H1 (cell line): ENCODE data around the gene EIF2B2. TPM values are rescaled to one million over a fixed set of nuclear protein-coding genes. Genes with fewer than 3 reads are reported as not detected.
A peak's percentile ranks its signal among the peaks of the same experiment; 100 is the strongest.

Source experiments
- CTCF ChIA-PET: fragments of 300-600 bp; sonication (Branson Sonifier 250); formaldehyde crosslinking; loops from one replicate; lab custom pipeline; 2021; ENCODE audit not compliant: partially characterized antibody; lab: Charles Lee
- POLR2A ChIA-PET: fragments of 300-600 bp; sonication (Branson Sonifier 250); formaldehyde crosslinking; loops from one replicate; lab custom pipeline; 2021; ENCODE audit warnings: inconsistent platforms; ENCODE audit not compliant: partially characterized antibody; lab: Charles Lee
- DNase-seq, 2 experiments: peaks; one replicate each; pipeline versions ENCODE4 v3.0.0 to v3.0.0-alpha.2; 2010 to 2022; ENCODE audit warnings: low spot score in 2 of 2, low read depth in 1 of 2, mixed read lengths in 1 of 2
- FAIRE-seq: peaks from 2 replicates; lab custom pipeline; 2011; peaks lifted over from hg19 to GRCh38; lab: Jason Lieb, UNC
- H2AFZ ChIP-seq: 2 replicates; pipeline ENCODE4 v1.8.1; 2012; ENCODE audit warnings: low read length, inconsistent platforms
- H2AK5ac ChIP-seq: 2 replicates; pipeline ENCODE4 v1.6.1; 2013; ENCODE audit warnings: low read depth, low read length
- H2BK120ac ChIP-seq: replicated peaks from 2 replicates; pipeline ENCODE3; 2013; ENCODE audit warnings: low read depth, low read length, inconsistent platforms
- H2BK12ac ChIP-seq: 2 replicates; pipeline ENCODE4 v1.6.1; 2013; ENCODE audit warnings: low read depth, low read length
- H2BK15ac ChIP-seq: 2 replicates; pipeline ENCODE4 v1.6.1; 2013; ENCODE audit warnings: low read length
- H2BK20ac ChIP-seq: 2 replicates; pipeline ENCODE4 v1.6.1; 2013; ENCODE audit warnings: low read length
- H2BK5ac ChIP-seq: 2 replicates; pipeline ENCODE4 v1.6.1; 2013; ENCODE audit warnings: low read depth, low read length
- H3K14ac ChIP-seq: 2 replicates; pipeline ENCODE4 v1.6.1; 2013; ENCODE audit warnings: inconsistent platforms; ENCODE audit not compliant: insufficient read length
- H3K18ac ChIP-seq: 2 replicates; pipeline ENCODE4 v1.6.1; 2013; ENCODE audit warnings: low read length; ENCODE audit errors: extremely low read depth
- H3K23ac ChIP-seq: 2 replicates; pipeline ENCODE4 v1.6.1; 2013; ENCODE audit warnings: inconsistent platforms; ENCODE audit not compliant: insufficient read length
- H3K23me2 ChIP-seq: 2 replicates; pipeline ENCODE4 v1.6.1; 2013; ENCODE audit warnings: low read depth, low read length
- H3K27ac ChIP-seq: 2 replicates; pipeline ENCODE4 v1.6.1; 2011; ENCODE audit warnings: low read depth, low read length, inconsistent platforms
- H3K27me3 ChIP-seq, 4 experiments: replicated peaks in 1 of 4; 1 replicate in 1 of 4; 2 replicates in 3 of 4; pipeline versions ENCODE4 v1.6.1 to v1.8.1; 2011 to 2013; ENCODE audit warnings: low read length in 3 of 4, mild to moderate bottlenecking in 3 of 4, inconsistent platforms in 2 of 4, mixed read lengths in 2 of 4, moderate library complexity in 1 of 4; ENCODE audit not compliant: control insufficient read depth in 3 of 4, insufficient read depth in 3 of 4; ENCODE audit errors: extremely low read depth in 1 of 4
- H3K36me3 ChIP-seq, 4 experiments: 2 replicates each; pipeline versions ENCODE4 v1.6.1 to v1.8.1; 2011 to 2013; ENCODE audit warnings: mild to moderate bottlenecking in 4 of 4, low read length in 3 of 4, moderate library complexity in 2 of 4, control low read depth in 1 of 4, inconsistent platforms in 1 of 4; ENCODE audit not compliant: insufficient read depth in 4 of 4, control insufficient read depth in 2 of 4
- H3K4ac ChIP-seq: replicated peaks from 2 replicates; pipeline ENCODE3; 2013; ENCODE audit warnings: low read length, low read depth, mixed read lengths, inconsistent platforms; ENCODE audit not compliant: insufficient read length
- H3K4me1 ChIP-seq, 4 experiments: replicated peaks in 1 of 4; 1 replicate in 1 of 4; 2 replicates in 3 of 4; pipeline versions ENCODE4 v1.6.1 to v1.8.1; 2011 to 2013; ENCODE audit warnings: low read length in 3 of 4, inconsistent platforms in 2 of 4, mixed read lengths in 1 of 4; ENCODE audit not compliant: insufficient read depth in 4 of 4, control insufficient read depth in 3 of 4
- H3K4me2 ChIP-seq, 2 experiments: 2 replicates each; pipeline versions ENCODE4 v1.6.1 to v1.8.1; 2011 to 2013; ENCODE audit warnings: low read depth in 2 of 2, low read length in 2 of 2, control low read depth in 1 of 2, inconsistent platforms in 1 of 2, mild to moderate bottlenecking in 1 of 2; ENCODE audit not compliant: insufficient read depth in 1 of 2
- H3K4me3 ChIP-seq, 4 experiments: fragments of 200-600, 300-600 bp in 1 of 4; sonication (generic), shearing (Covaris generic), sonication (Bioruptor Twin) in 1 of 4; 2 replicates each; pipeline versions ENCODE4 v1.5.1 to v1.8.1; 2011 to 2016; ENCODE audit warnings: low read length in 4 of 4, low read depth in 3 of 4, control low read depth in 2 of 4, inconsistent platforms in 2 of 4, mild to moderate bottlenecking in 2 of 4, mixed read lengths in 1 of 4, moderate library complexity in 1 of 4; ENCODE audit not compliant: insufficient read depth in 2 of 4; ENCODE audit errors: extremely low read depth in 1 of 4
- H3K56ac ChIP-seq: replicated peaks from 2 replicates; pipeline ENCODE3; 2013; ENCODE audit warnings: low read depth, mild to moderate bottlenecking, mixed read lengths, low read length, inconsistent platforms; ENCODE audit not compliant: insufficient read length
- H3K79me1 ChIP-seq: 2 replicates; pipeline ENCODE4 v1.6.1; 2013; ENCODE audit warnings: low read depth, low read length, control low read depth
- H3K79me2 ChIP-seq, 2 experiments: 2 replicates each; pipeline versions ENCODE4 v1.6.1 to v1.8.1; 2012 to 2013; ENCODE audit warnings: low read length in 2 of 2, mild to moderate bottlenecking in 2 of 2, inconsistent platforms in 1 of 2; ENCODE audit not compliant: insufficient read depth in 2 of 2, control insufficient read depth in 1 of 2
- H3K9ac ChIP-seq, 4 experiments: replicated peaks in 1 of 4; 1 replicate in 1 of 4; 2 replicates in 3 of 4; pipeline versions ENCODE4 v1.6.1 to v1.8.1; 2011 to 2013; ENCODE audit warnings: low read depth in 3 of 4, low read length in 3 of 4, control low read depth in 2 of 4, mild to moderate bottlenecking in 2 of 4, moderate library complexity in 2 of 4, inconsistent platforms in 1 of 4; ENCODE audit errors: extremely low read depth in 1 of 4
- H3K9me3 ChIP-seq, 2 experiments: 2 replicates each; pipeline versions ENCODE4 v1.6.1 to v1.8.1; 2012 to 2013; ENCODE audit warnings: mild to moderate bottlenecking in 2 of 2, moderate library complexity in 2 of 2, control low read depth in 1 of 2, inconsistent platforms in 1 of 2, low read depth in 1 of 2, low read length in 1 of 2, mixed read lengths in 1 of 2; ENCODE audit not compliant: insufficient read depth in 2 of 2
- H4K20me1 ChIP-seq, 2 experiments: replicated peaks in 1 of 2; 2 replicates each; pipeline versions ENCODE3 to v1.8.1; 2011 to 2013; ENCODE audit warnings: inconsistent platforms in 2 of 2, low read length in 2 of 2, mild to moderate bottlenecking in 1 of 2; ENCODE audit not compliant: insufficient read depth in 2 of 2, control insufficient read depth in 1 of 2
- H4K5ac ChIP-seq: 2 replicates; pipeline ENCODE4 v1.6.1; 2013; ENCODE audit warnings: low read length, low read depth, mixed read lengths, inconsistent platforms; ENCODE audit not compliant: insufficient read length
- H4K8ac ChIP-seq: 2 replicates; pipeline ENCODE4 v1.8.0; 2013; ENCODE audit warnings: mild to moderate bottlenecking, moderate library complexity, low read length, inconsistent platforms; ENCODE audit not compliant: insufficient read depth; ENCODE audit errors: extremely low read depth
- H4K91ac ChIP-seq: replicated peaks from 2 replicates; pipeline ENCODE3; 2013; ENCODE audit warnings: low read length, mixed read lengths, inconsistent platforms; ENCODE audit not compliant: insufficient read length
- KDM1A ChIP-seq: fragments of 200-600, 300-600 bp; sonication (generic); IDR thresholded peaks from 2 replicates; pipeline ENCODE4 v1.7.1; 2016; ENCODE audit warnings: mild to moderate bottlenecking, low read length, borderline replicate concordance
- SP1 ChIP-seq: IDR thresholded peaks from 2 replicates; pipeline ENCODE4 v1.6.1; 2011; ENCODE audit warnings: low read depth, low read length
- WGBS, 2 experiments: shearing (Covaris generic) in 1 of 2; methylation state at CpG; one replicate each; pipeline versions ENCODE4 v1.1.6 to v1.1.7; 2013 to 2015; ENCODE audit warnings: low lambda C conversion rate in 2 of 2, mixed read lengths in 2 of 2, inconsistent platforms in 1 of 2, low coverage in 1 of 2, missing lambda C conversion rate in 1 of 2; ENCODE audit not compliant: insufficient replicate concordance in 2 of 2, insufficient coverage in 1 of 2, insufficient read length in 1 of 2; ENCODE audit errors: extremely low coverage in 1 of 2, missing lambda C conversion rate in 1 of 2; 5-methylcytosine and 5-hydroxymethylcytosine counted together
- polyA plus RNA-seq, 7 experiments: library from polyadenylated mRNA; depleted of rRNA in 3 of 7; stranded (reverse) in 5 of 7; unstranded in 2 of 7; fragments of >200 nt in 5 of 7; fragments of 200-250 nt in 2 of 7; gene quantifications; 1 replicate in 5 of 7; 2 replicates in 1 of 7; 4 replicates in 1 of 7; pipeline versions ENCODE4 v1.2.1 to v1.2.3, GENCODE V29; 2011 to 2013; ENCODE audit warnings: missing spikeins in 2 of 7, mixed read lengths in 2 of 7
- small RNA-seq: library from polyadenylated mRNA; stranded (forward); fragments of <200 nt; extraction: miRNeasy Mini kit (QIAGEN cat#:217004); gene quantifications from one replicate; pipeline ENCODE3, GENCODE V24; 2013; ENCODE audit not compliant: insufficient read depth
- total RNA-seq: library from RNA; stranded (reverse); fragmentation: NEBNext Ultra II Directional; extraction: Animal tissue kit (Norgen Biotek cat#: 25700); gene quantifications from 2 replicates; pipeline ENCODE4 v1.2.1, GENCODE V29; 2021

EIF2B2 gene
- total and polyA plus RNA-seq, 2 of the 8 experiments (the other 6 are each of a cell fraction or from before 2014, with no cell fraction given): 42.6 to 79.9 TPM

- Histone ChIP-seq H2AK5ac (no peak overlapping the region), H3K4me2 (no peak overlapping the region), H2BK5ac (no peak overlapping the region), H4K5ac (no peak overlapping the region), H3K56ac (no peak overlapping the region), H3K23me2 (peaks cover 9% of the 10 kb centered on the region), H2BK15ac (no peak overlapping the region), H3K27ac (no peak overlapping the region), H3K4me3 (no peak overlapping the region), H3K36me3 (peaks cover 0 to 9% (median 3%) of the 10 kb centered on the region in 4 experiments; a peak in 2 of 8 replicates), H3K9me3 (no peaks in the 10 kb centered on the region), H4K20me1 (no peaks in the 10 kb centered on the region), H3K27me3 (no peaks in the 10 kb centered on the region), H4K8ac (no peak overlapping the region), H4K91ac (no peak overlapping the region), H3K4me1 (no peaks in the 10 kb centered on the region; a peak in 2 of 7 replicates), H3K4ac (no peak overlapping the region), H3K79me1 (peaks cover 5% of the 10 kb centered on the region; the same call in 1 of the 2 replicates), H2AFZ (no peak overlapping the region), H3K9ac (no peak overlapping the region), H2BK120ac (no peak overlapping the region), H2BK20ac (no peak overlapping the region), H3K23ac (no peak overlapping the region), H3K79me2 (peaks cover 0 to 10% of the 10 kb centered on the region in 2 experiments; a peak in 2 of 4 replicates), H2BK12ac (no peak overlapping the region), H3K18ac (no peak overlapping the region), H3K14ac (no peak overlapping the region)
- FAIRE-seq (no peak), DNase-seq (no peak)
- 71% methylated on average over 2 of the region's 2 CpGs; no CpG with 5 or more reads in 1 of the 2 experiments for WGBS, 2 experiments
- TF ChIP-seq SP1 (no peak), KDM1A (peak; percentile 71; the same call in 1 of the 2 replicates)
- POLR2A ChIA-PET: no interaction called here
- CTCF ChIA-PET: no interaction called here
Measured at GRCh38 chr14:75060420-75060819, 57.7 kb downstream of the EIF2B2 start.

Small RNA genes within 50 kb of the gene (small RNA-seq; reads per million reads assigned to genes)
- gene RNU6-689P: not detected

Other genes with a start within 250 kb of the EIF2B2 start
- 69.0 and 71.7 TPM in 2 replicates for gene YLPM1, start 239.6 kb upstream of the EIF2B2 start, total RNA-seq
- 13.5 and 14.7 TPM in 2 replicates for gene YLPM1, start 239.6 kb upstream of the EIF2B2 start, polyA plus RNA-seq (2011; rRNA removed)
- gene PROX2, start 126.8 kb upstream of the EIF2B2 start, total RNA-seq: not detected in 2 replicates
- 0.03 and 0.08 TPM in 2 replicates for gene PROX2, start 126.8 kb upstream of the EIF2B2 start, polyA plus RNA-seq (2011; rRNA removed)
- gene DLST, start 121.0 kb upstream of the EIF2B2 start, total RNA-seq: 111 and 117 TPM in 2 replicates
- 96.5 and 120 TPM in 2 replicates for gene DLST, start 121.0 kb upstream of the EIF2B2 start, polyA plus RNA-seq (2011; rRNA removed)
- 11.3 and 13.8 TPM in 2 replicates for gene RPS6KL1, start 79.7 kb upstream of the EIF2B2 start, total RNA-seq
- 9.4 and 9.8 TPM in 2 replicates for gene RPS6KL1, start 79.7 kb upstream of the EIF2B2 start, polyA plus RNA-seq (2011; rRNA removed)
- gene PGF, start 47.3 kb upstream of the EIF2B2 start, total RNA-seq: 3.9 and 4.1 TPM in 2 replicates
- gene PGF, start 47.3 kb upstream of the EIF2B2 start, polyA plus RNA-seq (2011; rRNA removed): 2.1 and 2.8 TPM in 2 replicates
- gene MLH3, start 48.5 kb downstream of the EIF2B2 start, total RNA-seq: 19.1 and 20.1 TPM in 2 replicates
- 5.0 and 9.3 TPM in 2 replicates for gene MLH3, start 48.5 kb downstream of the EIF2B2 start, polyA plus RNA-seq (2011; rRNA removed)
- 17.7 and 24.8 TPM in 2 replicates for gene ACYP1, start 61.1 kb downstream of the EIF2B2 start, total RNA-seq
- gene ACYP1, start 61.1 kb downstream of the EIF2B2 start, polyA plus RNA-seq (2011; rRNA removed): 14.5 and 22.3 TPM in 2 replicates
- gene ZC2HC1C, start 66.7 kb downstream of the EIF2B2 start, total RNA-seq: 1.2 and 1.7 TPM in 2 replicates
- 0.57 and 0.72 TPM in 2 replicates for gene ZC2HC1C, start 66.7 kb downstream of the EIF2B2 start, polyA plus RNA-seq (2011; rRNA removed)
- 39.5 and 43.6 TPM in 2 replicates for gene NEK9, start 124.1 kb downstream of the EIF2B2 start, total RNA-seq
- gene NEK9, start 124.1 kb downstream of the EIF2B2 start, polyA plus RNA-seq (2011; rRNA removed): 16.0 and 28.0 TPM in 2 replicates
- 250 and 251 TPM in 2 replicates for gene TMED10, start 173.7 kb downstream of the EIF2B2 start, total RNA-seq
- 163 and 218 TPM in 2 replicates for gene TMED10, start 173.7 kb downstream of the EIF2B2 start, polyA plus RNA-seq (2011; rRNA removed)